HUDEP-2 (cell line): ENCODE data around the gene FHL2.

ENCODE experiments used
- DNase-seq, 76 experiments: peaks; one replicate each; lab custom pipeline; 2025; ENCODE audit not compliant: unreplicated experiment in 76 of 76; lab: John Stamatoyannopoulos, UW

The FHL2 gene, protein sequence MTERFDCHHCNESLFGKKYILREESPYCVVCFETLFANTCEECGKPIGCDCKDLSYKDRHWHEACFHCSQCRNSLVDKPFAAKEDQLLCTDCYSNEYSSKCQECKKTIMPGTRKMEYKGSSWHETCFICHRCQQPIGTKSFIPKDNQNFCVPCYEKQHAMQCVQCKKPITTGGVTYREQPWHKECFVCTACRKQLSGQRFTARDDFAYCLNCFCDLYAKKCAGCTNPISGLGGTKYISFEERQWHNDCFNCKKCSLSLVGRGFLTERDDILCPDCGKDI

DNA sequence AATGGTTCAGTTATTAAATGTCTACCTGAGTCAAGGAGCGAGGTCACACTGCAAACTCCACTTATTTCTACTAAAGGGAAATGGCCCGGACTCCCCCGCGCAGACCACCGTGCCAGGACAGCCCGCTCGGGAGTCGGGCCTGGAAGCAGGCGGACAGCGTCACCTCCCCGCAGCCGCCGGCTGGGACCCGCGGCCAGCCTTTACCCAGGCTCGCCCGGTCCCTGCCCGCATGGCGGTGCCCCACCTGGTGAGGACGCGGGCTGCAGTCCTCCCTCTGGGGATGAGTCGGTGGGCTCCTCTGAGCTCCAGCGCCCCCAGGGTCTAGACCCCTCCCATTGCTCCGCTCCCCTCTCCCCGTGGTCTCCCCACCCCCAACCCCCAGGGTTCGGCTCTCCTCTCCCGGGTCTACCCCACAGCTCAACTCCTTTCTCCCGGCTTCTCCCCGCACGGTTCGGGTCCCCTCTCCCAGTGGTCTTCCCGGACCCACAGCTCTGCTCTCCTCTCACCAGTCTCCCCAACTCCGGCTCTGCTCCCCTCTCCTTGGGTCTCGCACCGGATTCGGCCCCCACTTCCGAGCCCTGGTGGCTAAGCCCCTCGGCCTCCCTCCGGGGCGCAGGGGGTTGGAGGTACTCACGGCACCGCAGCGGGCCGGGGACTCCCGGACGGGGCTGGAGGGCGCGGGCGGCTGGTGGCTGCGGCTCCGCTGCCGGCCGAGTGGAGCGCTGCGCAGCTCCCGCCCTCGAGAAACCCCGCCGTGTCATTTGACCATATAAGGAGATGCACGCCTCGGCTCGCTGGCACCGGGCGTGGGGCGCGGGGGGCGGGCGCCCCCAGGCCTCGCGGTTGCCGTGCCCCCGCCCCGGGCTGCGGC is at the start of gene FHL2:
TSS of gene FHL2 (minus strand) at position 716 of the 871 bp plus-strand sequence. CDS start 12,535 bp downstream, outside the sequence.
- DNase-seq, result peak in 70 of 76 experiments; percentile 3 to 83 (median 54)

DNA sequence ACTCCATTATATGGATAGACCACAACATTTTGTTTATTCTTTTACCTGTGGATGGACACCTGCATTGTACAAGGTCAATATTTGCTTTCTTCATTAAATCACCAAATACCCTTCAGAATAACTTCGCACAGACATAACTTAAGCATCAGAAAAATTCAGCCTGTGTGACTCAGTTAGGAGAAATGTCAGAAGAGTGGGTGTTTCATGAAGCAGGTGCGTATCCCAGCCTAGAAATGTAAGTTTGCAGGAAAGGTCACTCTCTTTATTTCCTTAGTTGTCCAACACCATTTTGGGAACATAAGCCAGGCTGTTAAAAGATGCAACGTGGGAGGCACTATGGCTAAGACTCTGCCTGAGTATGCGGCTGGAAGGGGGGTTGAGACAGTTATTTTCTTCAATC is 48.6 kb upstream of the FHL2 start:
- DNase-seq, result no peak

DNA sequence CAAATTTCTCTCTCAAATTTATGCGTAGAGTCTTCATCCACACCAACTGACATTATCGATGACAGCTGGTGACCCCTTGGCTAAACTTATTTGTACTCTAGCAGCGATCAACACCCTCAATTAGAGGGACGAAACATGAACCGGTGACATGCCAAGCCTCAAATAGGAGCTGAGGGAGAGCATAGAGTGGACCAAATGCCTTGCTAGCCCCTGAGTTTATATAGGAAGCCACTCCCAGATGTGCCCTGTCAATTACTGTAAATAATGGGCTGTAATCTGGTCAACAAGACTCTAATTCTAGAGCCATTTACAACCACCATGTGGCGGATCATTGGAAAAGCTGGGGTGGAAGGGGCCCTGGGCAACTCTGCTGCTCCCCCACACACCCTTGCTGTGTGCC is 47.6 kb upstream of the FHL2 start:
- DNase-seq, result no peak

DNA sequence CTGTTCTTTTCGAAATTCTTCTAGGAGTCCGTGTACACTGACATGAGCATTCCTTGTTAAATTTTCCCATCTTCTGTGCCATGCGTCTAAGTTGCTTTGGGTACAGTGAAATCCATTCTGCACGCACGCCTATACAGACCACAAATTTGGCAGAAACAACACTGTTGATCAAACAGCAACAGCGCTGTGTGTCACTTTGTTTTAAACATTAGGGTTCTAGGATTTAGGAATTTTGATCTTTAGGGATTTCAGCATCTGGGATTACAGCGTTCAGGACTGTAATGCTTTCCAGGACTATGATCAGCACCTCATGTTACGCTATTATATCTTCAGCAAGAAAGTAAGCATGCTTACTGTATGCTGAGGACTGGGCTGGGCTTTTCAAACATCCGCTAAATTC is 47.1 kb upstream of the FHL2 start:
- DNase-seq, result no peak

DNA sequence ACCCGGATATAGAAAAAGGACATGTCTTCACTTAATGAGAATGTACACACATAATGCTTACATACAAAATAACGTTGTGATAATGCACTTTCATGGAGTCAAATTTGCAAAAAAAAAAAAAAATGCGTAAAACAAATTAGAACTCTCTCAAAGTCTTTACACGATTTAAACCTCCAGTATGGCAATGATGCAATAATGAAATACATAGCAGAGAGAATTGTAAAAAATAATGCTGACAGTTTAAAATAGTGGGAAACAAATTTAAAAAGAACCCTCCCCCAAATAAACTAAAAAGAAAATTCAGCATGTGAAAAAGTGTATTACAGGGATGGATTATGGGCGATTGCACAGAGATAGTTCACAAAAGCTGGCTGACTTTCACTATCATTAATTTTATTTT is 46.6 kb upstream of the FHL2 start:
- DNase-seq, result no peak

DNA sequence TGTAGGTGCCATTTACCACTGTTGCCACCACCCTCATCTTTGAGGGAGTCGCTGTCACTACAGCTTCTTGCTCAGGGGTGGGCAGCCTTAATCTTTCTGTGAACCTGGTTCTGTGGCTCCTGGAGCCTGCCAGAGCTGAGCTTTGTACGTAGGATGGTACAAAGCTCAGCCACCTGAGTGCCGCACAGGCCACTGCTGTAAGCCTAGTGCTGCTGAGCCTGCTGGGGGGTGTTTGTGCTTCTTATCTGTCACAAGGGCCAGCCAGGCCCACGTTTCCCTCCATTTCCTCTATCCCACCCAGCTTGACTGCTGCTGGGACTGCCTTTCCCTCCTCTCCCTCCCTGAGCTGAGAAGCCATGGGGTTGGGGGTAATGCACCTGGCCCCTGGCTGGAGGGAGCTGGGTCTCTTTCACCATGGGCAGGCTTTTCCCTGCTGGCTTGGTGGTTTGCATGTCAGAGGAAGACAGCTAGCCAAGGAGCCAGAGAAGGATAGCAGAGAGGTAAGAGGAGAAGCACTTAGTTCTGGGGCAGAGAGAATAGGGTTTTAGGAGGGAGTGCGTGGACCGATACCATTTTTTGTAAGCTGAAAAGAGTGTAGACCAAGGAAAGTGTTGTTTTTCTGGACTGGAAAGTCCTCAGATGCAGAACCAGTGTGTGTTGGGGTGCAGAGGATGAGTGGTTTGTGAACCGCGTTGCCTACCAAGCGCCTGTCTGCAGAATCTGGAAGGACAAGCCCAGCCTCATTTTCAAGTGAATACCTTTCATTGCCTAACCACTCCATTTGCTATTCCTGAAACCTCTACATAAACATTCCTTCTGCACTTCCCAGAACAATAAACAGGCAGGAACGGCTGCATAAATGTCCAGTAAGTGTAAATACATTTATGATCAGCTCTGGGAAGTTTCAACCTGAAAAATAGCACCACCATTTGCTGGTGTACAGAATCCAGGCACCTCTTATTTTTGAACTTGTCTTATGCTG is 45.1 kb upstream of the FHL2 start:
- DNase-seq, result no peak

DNA sequence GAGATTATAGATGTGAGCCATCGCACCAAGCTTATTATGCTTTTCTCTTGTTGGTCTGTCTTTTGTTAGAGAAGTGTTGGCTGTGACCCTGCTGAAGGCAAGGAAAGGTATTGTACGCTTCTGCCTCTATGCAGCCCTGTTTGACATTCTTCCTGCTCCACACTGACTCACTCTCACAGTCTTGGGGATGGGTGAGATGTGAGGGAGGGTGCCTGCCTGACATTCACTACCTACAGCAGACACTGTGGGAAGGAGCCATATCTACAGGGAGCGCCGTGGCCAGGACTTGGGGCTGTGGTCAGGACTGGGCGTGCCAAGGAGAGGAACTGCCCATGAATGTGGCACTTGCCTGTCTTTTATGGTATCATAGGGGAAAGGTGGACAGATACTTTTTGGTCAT is 43.9 kb upstream of the FHL2 start:
- no peak for DNase-seq

DNA sequence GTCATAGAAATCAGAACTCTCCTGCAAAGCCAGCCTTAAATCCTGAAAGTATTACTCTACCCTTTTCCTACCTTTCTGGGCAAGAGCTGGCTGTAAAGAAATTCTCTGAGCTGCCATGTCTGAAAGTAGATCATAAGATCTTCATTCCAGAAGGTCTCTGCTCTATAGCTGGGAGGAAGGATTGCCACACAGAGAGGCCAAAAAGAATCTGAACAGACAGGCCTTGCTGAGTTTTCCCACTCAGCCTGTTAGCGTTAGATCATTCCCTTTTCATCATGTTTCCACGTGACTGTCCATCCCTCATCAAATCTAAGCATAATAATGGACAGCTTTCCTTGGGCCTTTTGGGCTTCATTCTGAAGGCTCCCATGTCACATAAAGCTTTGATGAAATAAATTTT is 43.2 kb upstream of the FHL2 start:
- DNase-seq, result no peak

DNA sequence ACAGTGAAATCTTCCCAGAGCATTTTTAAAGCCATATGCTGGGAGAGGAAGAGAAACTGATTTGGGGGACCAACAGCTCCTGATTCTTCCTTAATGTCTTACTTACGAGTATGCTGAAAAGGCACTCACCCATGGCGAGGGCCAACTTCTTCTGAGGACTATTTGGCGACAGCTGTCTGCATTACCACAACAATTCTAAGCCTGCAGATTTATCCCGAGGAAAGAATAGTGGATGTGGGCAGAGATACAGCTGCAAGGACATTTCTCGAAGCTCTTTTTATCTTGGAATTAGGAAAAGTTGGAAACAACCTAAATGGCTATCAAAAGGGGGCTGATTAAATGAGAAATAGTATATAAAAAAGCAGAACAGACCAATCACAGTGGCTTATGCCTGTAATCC is 40.3 kb upstream of the FHL2 start:
- no peak for DNase-seq

DNA sequence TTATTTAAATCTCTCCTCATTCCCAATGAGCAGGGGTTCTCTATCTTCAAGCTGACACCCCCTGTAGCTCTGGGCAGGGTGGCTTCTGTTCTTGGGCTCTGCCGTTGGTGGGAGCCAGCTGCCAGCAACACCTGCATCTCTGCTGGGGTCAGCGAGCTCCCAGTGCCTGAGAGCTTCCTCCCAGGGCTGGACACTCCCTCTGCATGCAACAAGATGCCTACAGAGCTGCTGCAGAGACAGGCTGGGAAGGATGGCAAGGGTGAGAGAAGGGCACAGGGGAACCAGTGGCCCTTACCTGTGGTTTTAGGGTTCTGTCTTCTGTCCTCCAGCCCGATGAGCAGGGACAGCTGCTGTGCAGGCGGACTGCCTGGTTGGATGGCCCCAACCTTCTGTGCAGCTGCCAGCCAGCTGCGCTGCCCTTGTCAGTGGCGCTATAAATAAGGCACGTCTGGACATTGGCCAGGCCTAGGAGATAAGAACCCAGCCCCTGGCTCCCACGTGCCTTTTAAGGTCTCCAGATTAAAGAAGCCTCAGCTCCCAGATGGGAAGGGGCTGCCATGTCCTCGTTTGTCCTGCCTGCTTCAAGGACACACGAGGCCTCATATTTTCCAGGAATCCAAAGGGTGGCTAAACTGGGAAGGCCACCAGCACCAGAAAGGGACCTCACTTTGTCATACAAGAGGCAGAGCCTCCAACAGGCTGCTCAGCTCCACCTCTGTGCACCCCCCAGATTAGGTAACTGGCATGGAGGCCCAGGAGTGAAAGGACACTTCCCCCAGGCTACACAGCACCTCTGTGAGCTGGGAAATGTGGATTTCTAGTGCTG is 39.5 kb upstream of the FHL2 start:
- peak in 32 of 76 experiments; percentile 2 to 52 (median 16) for DNase-seq

DNA sequence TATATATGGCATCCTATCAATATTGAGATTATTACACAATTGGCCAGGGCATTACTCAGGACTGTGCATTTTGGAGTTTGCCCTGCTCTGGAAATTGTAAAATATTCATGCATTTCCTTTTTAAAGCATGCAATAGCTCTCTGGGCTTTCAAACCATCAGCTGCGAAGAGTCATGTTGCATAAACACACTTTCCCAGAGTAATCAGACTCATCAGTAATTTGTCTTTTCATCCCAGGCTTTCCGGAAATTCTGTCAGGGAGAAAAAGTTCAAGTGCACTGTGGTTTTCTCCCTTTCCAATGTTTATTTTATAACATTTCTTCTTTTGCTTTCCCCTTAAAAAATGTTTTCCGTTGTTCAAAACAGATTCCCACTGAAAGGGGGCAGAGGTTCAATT is 38.9 kb upstream of the FHL2 start:
- no peak for DNase-seq

DNA sequence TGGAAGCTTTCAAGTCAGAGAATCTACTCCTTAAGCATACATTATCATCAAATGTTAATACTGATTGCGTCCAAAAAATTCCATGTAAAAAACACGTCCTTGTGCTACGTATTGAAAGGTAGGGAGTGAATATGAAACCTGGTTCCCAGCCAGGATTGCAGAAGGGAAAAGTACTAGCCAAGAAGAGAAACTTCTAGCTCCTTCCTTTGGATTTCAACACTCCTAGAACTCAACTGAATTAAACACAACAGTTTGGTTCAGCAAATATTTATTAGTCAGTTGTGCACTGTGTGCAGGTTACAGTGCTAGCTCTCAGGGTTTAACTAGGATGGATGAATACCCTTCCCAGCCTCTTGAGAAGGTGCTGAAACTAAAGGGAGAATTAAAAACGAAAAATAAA is 33.9 kb upstream of the FHL2 start:
- no peak for DNase-seq

DNA sequence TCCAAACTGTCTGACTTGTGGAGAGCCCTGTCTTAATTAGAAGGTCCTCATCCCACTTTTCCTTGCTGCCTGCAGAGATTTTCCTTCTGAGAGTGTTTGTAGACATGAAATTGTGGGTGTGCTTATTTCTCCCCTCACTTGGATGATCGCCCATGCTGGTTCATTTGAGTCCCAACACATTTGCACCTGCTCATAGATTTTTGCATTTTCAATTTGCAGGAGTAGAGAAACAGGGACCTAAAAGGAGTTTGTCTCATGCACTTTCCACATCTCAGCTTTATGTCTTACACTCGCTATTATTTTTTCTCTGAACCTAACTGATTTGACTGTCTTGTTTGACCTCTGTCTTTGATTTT is 33.2 kb upstream of the FHL2 start:
- DNase-seq, result no peak

DNA sequence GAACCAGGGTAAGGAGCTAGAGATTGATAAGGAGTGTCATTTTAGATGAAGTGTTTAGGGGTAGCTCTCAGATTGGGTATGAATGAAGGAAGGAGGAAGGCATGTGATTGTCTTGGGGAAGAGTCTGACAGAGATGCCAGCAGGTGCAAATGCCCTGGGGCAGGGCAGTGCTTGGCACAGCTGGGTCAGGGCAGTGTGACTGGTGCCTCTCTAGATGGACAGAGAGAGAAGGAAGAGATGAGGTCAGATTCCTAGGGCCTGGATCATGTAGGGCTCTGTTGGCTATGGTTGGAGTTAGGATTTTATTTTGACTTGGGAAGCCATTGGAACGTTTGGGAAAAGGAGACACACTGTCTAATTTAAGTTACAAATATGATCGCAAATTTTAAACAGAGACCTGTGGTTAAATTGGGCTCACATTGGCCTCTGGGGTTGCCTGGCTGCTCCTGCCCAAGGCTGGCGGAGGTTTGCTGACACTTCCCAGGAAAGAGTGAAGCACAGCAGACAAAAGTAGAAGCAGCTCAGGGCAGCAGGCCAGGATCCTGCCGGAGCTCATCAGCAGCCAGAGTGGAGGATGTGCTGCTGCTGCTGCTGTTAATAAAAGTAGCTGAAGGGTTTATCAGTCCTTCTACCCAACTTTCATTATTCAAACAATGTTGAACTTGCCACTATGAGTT is 32.7 kb upstream of the FHL2 start:
- no peak for DNase-seq

DNA sequence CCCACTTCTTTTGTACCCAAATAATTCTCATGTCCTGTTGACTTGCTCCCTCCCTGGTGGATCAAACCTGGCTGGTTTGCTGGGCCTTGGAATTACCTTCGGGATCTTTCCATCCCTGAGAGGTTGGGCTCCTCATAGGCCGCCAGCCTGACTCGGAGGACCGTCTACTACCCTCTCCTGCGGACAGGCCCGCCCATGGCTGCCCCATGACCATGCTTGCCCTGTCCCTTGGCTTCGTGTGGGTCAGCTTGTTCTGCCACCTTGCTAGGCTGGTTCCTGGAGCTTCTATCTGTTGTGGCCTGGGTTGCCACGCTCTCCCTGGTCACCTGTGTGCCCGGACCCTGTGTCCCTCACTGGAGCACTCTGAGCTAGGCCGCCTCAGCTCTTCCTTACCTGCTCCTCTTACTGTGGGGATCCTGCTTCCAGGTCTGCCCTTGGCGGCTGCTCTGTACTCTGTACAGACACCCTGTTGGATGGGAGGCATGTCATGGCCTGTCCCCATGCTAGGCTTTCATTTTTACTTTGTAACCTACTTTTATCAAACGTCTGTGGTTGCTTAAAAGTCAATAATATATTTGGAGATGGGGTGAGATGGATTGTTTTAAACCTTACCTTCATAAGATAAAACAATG is 29.7 kb upstream of the FHL2 start:
- no peak for DNase-seq

DNA sequence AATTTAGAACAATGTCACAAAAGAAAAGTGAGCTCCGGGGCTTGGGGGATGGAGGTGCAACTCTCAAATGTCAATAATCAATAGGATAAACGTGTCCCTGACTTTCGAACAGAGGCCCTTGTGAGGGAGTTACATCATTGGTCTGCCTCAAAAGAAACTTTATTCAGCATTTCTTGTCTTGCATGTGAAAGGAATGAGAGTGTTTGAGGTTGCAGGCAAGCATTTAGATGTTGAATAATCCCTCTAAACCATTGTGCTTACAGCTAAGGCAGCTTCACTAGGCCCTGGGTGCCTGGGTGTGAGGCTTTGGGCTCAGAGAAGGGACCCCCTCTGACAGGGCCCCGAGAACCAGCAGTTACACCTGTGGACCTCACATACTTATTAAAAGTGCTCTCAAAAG is 28.6 kb upstream of the FHL2 start:
- no peak for DNase-seq

DNA sequence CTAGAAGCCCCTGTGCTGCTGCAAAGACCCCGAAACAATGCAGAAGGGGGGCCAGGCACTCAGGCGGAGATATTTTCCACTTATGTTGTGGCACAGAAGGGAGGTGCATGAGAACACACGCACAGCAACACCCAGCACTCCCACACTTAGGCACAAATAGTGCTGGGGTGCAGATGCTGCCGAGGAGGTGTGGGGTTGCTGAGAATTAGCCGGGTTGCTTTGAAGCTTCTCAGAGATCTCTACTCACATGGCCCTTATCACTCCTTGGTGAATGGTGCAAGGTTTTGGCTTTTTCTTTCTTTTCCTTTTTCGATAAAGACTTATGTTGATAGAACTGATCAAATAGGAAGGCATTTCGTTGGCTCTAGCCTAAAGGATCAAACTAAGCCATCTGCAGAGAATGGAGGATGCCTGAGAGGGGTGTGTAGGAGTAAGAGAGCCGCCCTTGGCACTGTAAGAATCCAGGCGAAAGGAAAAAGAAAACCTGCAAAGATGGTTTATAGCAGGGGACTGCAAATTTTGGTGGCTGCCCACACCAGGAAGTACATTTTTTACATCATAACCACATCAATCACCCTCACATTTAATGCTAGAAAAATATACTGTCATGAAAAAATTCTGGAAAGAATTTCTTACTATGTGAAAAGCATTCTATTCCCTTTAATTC is 27.9 kb upstream of the FHL2 start:
- peak in 1 of 76 experiments; percentile 2 for DNase-seq

DNA sequence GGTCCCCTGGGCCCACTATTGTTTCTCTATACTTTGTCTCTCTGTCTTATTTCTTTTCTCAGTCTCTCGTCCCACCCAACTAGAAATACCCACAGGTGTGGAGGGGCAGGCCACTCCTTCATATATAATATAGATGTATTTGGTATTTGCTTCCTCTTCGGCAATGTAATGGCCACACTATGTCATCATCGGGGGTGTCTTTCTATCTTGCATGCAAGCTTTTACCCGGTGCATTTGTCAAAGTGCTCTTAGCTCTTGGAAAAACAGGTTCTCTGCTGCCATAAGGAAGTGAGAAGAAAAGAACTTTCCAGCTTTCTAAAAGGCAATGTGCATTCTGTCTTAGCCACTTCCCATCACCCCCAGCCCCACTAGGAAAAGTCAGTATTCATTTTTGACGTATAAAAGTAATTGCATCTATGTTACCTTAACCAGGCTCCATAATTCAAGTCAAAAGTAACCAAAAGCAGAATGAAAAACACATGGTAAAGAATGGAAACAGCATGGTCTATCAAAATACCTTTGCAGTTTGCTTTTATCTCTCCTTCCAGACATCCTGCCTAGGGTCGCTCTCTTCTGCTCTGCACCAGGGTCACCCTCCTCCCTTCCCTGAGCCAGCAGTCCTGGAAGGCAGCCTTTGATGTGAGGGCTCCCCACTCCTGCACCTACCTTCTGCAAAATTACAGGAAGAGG is 27.2 kb upstream of the FHL2 start:
- DNase-seq, result no peak
